ENCODE measurements around the gene CD109.

DNA sequence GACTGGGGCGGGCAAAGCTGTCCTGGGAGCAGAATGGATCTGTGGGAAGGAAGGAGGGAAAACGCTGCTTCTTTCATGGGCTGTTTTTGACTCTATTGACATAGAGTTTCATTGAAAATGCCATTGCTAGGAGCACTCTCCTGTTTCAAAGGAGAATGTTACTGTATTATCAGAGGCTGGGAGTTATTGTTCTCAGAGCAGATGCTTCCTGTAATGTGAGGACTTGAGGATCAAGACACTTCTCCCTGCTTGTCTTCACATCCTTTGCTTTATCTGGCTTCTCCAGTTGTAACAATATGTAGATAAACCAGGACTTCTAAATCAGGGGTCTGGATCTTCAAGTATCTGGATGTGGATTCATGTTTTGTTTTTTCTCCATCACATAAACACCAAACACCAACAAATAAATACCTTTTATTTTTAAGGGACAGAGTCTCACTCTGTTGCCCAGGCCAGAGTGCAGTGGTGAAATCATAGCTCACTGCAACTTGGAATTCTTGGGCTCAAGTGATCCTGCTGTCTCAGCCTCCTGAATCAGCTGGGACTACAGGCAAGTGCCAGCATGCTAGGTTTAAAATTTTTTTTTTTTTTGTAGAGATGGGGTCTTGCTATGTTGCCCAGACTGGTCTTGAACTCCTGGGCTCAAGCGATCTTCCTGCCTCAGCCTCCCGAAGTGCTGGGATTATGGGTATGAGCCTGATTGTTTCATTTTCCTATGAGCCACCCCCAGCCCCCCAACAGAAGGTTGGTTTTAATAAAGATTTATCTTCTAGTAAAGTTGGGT, 3.9 kb downstream of the CD109 start:
- TF ChIP-seq, protein P1, sequence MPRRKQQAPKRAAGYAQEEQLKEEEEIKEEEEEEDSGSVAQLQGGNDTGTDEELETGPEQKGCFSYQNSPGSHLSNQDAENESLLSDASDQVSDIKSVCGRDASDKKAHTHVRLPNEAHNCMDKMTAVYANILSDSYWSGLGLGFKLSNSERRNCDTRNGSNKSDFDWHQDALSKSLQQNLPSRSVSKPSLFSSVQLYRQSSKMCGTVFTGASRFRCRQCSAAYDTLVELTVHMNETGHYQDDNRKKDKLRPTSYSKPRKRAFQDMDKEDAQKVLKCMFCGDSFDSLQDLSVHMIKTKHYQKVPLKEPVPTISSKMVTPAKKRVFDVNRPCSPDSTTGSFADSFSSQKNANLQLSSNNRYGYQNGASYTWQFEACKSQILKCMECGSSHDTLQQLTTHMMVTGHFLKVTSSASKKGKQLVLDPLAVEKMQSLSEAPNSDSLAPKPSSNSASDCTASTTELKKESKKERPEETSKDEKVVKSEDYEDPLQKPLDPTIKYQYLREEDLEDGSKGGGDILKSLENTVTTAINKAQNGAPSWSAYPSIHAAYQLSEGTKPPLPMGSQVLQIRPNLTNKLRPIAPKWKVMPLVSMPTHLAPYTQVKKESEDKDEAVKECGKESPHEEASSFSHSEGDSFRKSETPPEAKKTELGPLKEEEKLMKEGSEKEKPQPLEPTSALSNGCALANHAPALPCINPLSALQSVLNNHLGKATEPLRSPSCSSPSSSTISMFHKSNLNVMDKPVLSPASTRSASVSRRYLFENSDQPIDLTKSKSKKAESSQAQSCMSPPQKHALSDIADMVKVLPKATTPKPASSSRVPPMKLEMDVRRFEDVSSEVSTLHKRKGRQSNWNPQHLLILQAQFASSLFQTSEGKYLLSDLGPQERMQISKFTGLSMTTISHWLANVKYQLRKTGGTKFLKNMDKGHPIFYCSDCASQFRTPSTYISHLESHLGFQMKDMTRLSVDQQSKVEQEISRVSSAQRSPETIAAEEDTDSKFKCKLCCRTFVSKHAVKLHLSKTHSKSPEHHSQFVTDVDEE (CRISPR knock-in tag; IDR thresholded peaks at IDR 0.05), result no peak
- TF ChIP-seq TOX (CRISPR knock-in tag; IDR thresholded peaks at IDR 0.05; ENCODE audit: borderline replicate concordance) (no peak), RARB (CRISPR knock-in tag; IDR thresholded peaks at IDR 0.05) (no peak), ISL1 (CRISPR knock-in tag; IDR thresholded peaks at IDR 0.05) (no peak), ZFP3 (CRISPR knock-in tag; IDR thresholded peaks at IDR 0.05) (no peak), ARNTL (CRISPR knock-in tag; IDR thresholded peaks at IDR 0.05; ENCODE audit: borderline replicate concordance, low read depth) (no peak), ZNF8 (CRISPR knock-in tag; IDR thresholded peaks at IDR 0.05) (no peak)

All from SK-N-SH treated with all-trans-retinoic acid at 6 μM for 48 hours (cell line).